Measurements from ENCODE around the gene KRTAP10-3.
"Not testable (repeated sequence)": the region's sequence is repeated elsewhere in the genome, so short reads cannot be mapped to it uniquely, and the experiment has no call there.

GRCh38 chr21:44558329-44558675 lies 293 bp downstream of the KRTAP10-3 start:
- TF ChIP-seq EZH2phosphoT487 (IDR thresholded peaks at IDR 0.05; ENCODE audit: low read depth); CTCF (IDR thresholded peaks at IDR 0.05; ENCODE audit: low read depth, low read length): not testable (repeated sequence)
